ENCODE data around the gene POLD2.
A peak's percentile ranks its signal among the peaks of the same experiment; 100 is the strongest.

POLD2 gene

GRCh38 chr7:44072364-44073231 lies 50.8 kb downstream of the POLD2 start:
- peak overlapping the region; percentile 79 to 91 for H3K27ac ChIP-seq
- peak; percentile 92 for DNase-seq (ENCODE audit: low spot score)
- no peak overlapping the region for H3K4me3 ChIP-seq

GRCh38 chr7:44071726-44072363 lies 51.5 kb downstream of the POLD2 start:
- H3K27ac ChIP-seq: peak overlapping the region; percentile 79 to 91
- no peak overlapping the region for H3K4me3 ChIP-seq
- no peak for TF ChIP-seq CTCF (IDR thresholded peaks at IDR 0.05)
- no peak for DNase-seq (ENCODE audit: low spot score)

More at GRCh38 chr7:44072364-44073231, 50.8 kb downstream of the POLD2 start:
- TF ChIP-seq CTCF (IDR thresholded peaks at IDR 0.05): peak; percentile 77

GRCh38 chr7:44068054-44068453 lies 55.3 kb downstream of the POLD2 start:
- Histone ChIP-seq H3K27ac (no peak overlapping the region), H3K4me3 (no peak overlapping the region)
- TF ChIP-seq CTCF (IDR thresholded peaks at IDR 0.05): no peak
- no peak for DNase-seq (ENCODE audit: low spot score)

DNA sequence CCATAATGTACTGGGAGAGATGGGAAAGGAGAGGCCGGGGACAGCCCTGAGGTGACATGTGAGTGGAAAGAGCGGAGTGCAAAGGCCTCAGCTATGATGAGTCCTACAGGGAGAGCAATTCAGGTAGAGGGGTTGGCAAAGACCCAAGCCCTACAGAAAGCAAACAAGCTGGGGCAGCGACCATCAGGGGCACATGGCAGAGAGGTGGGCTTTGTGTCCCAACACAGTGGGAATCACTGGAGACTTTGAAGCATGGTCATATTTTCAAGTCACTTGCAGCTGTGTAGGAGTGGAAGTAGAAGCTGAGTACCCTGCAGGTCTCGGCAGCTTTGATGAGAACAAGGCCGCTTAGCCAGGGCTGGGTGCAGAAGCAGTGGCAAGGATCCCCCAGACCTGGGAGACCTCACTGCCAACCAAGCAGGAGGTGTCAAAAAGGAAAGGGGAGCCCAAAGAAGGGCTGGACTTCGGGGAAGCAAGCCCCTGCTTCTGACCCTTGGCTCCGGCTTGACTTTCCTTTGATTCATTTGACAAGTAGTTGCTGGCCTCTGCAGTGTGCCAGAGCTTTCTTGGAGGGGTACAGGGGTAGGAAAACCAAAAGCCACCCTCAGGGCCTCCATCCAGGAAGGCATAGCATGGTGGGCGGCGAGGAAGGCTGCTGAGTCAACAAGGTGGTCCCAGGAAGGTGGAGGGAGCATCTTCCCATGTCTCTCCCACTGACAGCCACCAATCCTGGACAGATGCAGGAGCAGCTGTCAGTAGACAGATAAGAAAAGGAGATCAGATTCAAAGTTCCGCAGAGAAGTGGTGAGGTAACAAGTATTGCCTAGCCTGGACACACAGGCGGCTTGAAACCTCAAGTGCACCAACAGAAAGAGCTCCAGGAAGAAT lies 56.0 kb downstream of the POLD2 start:
- Histone ChIP-seq H3K27ac (no peak overlapping the region), H3K4me3 (no peak overlapping the region)
- no peak for DNase-seq (ENCODE audit: low spot score)
- TF ChIP-seq CTCF (IDR thresholded peaks at IDR 0.05): no peak

DNA sequence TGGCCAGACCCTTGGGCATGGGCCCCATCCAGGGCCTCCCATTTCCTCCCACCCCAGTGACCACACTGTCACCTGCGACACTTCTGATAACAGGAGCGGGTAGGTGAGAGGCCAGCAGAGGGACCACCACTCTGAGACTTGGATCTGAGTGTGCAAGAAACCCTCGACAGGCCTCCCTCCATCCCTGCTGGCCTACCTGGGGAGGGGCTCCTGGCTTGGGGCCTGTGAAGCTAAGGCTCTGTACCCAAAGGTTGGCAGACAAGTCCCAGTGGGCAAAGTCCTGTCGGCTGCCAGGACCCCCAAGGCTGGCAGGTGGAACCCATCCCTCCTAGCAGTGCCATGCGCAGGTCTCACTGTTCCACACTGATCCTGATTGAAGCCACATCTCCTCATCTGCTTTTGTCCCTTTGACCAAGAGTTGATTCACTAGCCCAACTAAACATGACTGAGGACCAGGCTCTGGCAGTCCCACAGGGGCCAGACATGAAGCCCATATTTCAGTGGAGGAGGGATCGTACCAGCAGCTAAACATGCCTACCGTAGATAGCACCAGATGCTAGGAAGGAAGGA lies 56.8 kb downstream of the POLD2 start:
- peak; percentile 66 for DNase-seq (ENCODE audit: low spot score)
- TF ChIP-seq CTCF (IDR thresholded peaks at IDR 0.05): no peak
- Histone ChIP-seq H3K27ac (no peak overlapping the region), H3K4me3 (no peak overlapping the region)

DNA sequence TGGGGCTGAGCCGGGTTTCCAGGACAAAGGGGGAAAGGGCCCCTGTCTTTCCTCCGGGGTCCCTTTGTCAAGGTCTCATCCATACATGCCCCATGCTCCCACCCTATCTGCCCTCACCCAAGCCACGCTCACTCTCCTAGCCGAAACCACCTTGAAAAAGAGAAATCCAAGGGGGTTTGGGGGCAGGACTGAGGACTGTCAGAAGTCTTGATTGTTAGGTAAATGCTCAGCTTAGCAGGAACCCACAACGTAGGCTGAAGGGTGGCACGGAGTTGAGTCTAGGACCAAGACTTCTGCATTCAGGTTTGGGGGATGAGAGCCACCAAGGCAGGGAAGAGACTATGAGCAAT lies 57.3 kb downstream of the POLD2 start:
- Histone ChIP-seq H3K27ac (peak overlapping the region in 1 of 2 donors; percentile 19), H3K4me3 (no peak overlapping the region)
- DNase-seq (ENCODE audit: low spot score): peak; percentile 71
- no peak for TF ChIP-seq CTCF (IDR thresholded peaks at IDR 0.05)

All from coronary artery (tissue), 2 donors.